ENCODE results near the gene GALP. TPM values are rescaled to one million over a fixed set of nuclear protein-coding genes. Genes with fewer than 3 reads are reported as not detected.
"Not testable (repeated sequence)": the region's sequence is repeated elsewhere in the genome, so short reads cannot be mapped to it uniquely, and the experiment has no call there.

Gene GALP
- total RNA-seq, 4 donors from 2014 or later = not detected

- 84 to 94% methylated on average over 12 to 19 of the region's 22 CpGs for WGBS, 2 donors
- H3K4me3 ChIP-seq = no peak overlapping the region
- no peak for DNase-seq
- H3K9me3 ChIP-seq = no peaks in the 10 kb centered on the region
- peaks cover 4 to 40% (median 5%) of the 10 kb centered on the region in 3 donors for H3K36me3 ChIP-seq
- TF ChIP-seq POLR2A (IDR thresholded peaks at IDR 0.05) (no peak), CTCF (IDR thresholded peaks at IDR 0.05) (no peak)
- H3K27ac ChIP-seq = no peak overlapping the region
- intact Hi-C loops (cut with DNase I) = no loop called here
- H3K4me1 ChIP-seq = peaks cover 0 to 18% (median under 1%) of the 10 kb centered on the region in 3 donors
- no peaks in the 10 kb centered on the region for H3K27me3 ChIP-seq
These were observed 28.5 kb upstream of the GALP start for GRCh38 chr19:56147307-56147706.

GRCh38 chr19:56148096-56148495, 27.7 kb upstream of the GALP start:
- TF ChIP-seq POLR2A (IDR thresholded peaks at IDR 0.05) (no peak), CTCF (IDR thresholded peaks at IDR 0.05) (no peak)
- no peaks in the 10 kb centered on the region for H3K27me3 ChIP-seq
- peaks cover 4 to 40% (median 5%) of the 10 kb centered on the region in 3 donors for H3K36me3 ChIP-seq
- no peaks in the 10 kb centered on the region for H3K9me3 ChIP-seq
- intact Hi-C loops (cut with DNase I) = no loop called here
- H3K27ac ChIP-seq = no peak overlapping the region
- H3K4me1 ChIP-seq = peaks cover 0 to 13% (median 0%) of the 10 kb centered on the region in 3 donors
- DNase-seq = no peak
- 95 to 96% methylated on average over 10 to 11 of the region's 15 CpGs for WGBS, 2 donors
- H3K4me3 ChIP-seq = no peak overlapping the region

DNA sequence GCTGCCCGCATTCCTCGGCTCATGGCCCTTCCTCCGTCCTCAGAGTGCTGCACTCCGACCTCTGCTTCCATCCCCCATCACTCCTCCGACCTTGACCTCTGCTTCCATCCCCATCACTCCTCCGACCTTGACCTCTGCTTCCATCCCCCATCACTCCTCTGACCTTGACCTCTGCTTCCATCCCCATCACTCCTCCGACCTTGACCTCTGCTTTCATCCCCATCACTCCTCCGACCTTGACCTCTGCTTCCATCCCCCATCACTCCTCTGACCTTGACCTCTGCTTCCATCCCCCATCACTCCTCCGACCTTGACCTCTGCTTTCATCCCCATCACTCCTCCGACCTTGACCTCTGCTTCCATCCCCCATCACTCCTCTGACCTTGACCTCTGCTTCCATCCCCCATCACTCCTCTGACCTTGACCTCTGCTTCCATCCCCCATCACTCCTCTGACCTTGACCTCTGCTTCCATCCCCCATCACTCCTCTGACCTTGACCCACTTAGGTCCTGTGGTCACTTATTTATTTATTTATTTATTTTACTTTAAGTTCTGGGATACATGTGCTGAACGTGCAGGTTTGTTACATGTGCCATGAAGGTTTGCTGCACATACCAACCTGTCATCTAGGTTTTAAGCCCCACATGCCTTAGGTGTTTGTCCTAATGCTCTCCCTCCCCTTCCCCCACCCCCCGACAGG, 26.7 kb upstream of the GALP start:
- intact Hi-C loops (cut with DNase I) = not testable (repeated sequence)

DNA sequence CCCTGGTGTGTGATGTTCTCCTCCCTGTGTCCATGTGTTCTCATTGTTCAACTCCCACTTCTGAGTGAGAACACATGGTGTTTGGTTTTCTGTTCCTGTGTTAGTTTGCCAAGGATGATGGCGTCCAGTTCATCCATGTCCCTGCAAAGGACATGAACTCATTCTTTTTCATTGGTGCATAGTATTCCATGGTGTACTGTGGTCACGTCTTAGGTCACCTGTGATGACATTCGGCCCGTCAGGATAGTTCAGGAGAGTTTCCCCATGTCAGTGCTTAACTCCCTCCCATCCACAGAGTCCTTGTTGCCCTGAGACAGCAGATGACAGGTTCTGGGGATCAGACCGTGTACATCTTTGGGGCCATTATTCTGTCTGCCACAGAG, 26.2 kb upstream of the GALP start:
- peaks cover 0 to 7% (median 0%) of the 10 kb centered on the region in 3 donors for H3K4me1 ChIP-seq
- H3K4me3 ChIP-seq = no peak overlapping the region
- no peak for TF ChIP-seq POLR2A (IDR thresholded peaks at IDR 0.05)
- TF ChIP-seq CTCF (IDR thresholded peaks at IDR 0.05) = no peak
- no peak overlapping the region for H3K27ac ChIP-seq
- no peak for DNase-seq
- no peaks in the 10 kb centered on the region for H3K27me3 ChIP-seq
- H3K9me3 ChIP-seq = no peaks in the 10 kb centered on the region
- peaks cover 4 to 52% (median 5%) of the 10 kb centered on the region in 3 donors for H3K36me3 ChIP-seq
- WGBS, 2 donors = 92 to 96% methylated on average over 4 of the region's 5 CpGs
- intact Hi-C loops (cut with DNase I) = loop anchor here (10.0 kb wide), 1 partner anchor 45 kb away; no protein-coding TSS in a partner anchor

More for the DNA sequence above, 26.7 kb upstream of the GALP start:
- peaks cover 4 to 47% (median 5%) of the 10 kb centered on the region in 3 donors for H3K36me3 ChIP-seq
- not testable (repeated sequence) for DNase-seq, H3K4me3 ChIP-seq, H3K27me3 ChIP-seq, H3K4me1 ChIP-seq, H3K27ac ChIP-seq, H3K9me3 ChIP-seq
- 91 to 94% methylated on average over 12 of the region's 12 CpGs for WGBS, 2 donors

GRCh38 chr19:56150358-56150757, 25.4 kb upstream of the GALP start:
- 89 to 92% methylated on average over 10 to 11 of the region's 11 CpGs for WGBS, 2 donors
- no peak for TF ChIP-seq POLR2A (IDR thresholded peaks at IDR 0.05)
- no peak for TF ChIP-seq CTCF (IDR thresholded peaks at IDR 0.05)
- H3K9me3 ChIP-seq = no peaks in the 10 kb centered on the region
- no peak overlapping the region for H3K27ac ChIP-seq
- H3K4me3 ChIP-seq = no peak overlapping the region
- H3K36me3 ChIP-seq = peaks cover 4 to 56% (median 5%) of the 10 kb centered on the region in 3 donors
- no peaks in the 10 kb centered on the region for H3K27me3 ChIP-seq
- H3K4me1 ChIP-seq = peaks cover 0 to 7% (median 0%) of the 10 kb centered on the region in 3 donors
- intact Hi-C loops (cut with DNase I) = loop anchor here (10.0 kb wide), 1 partner anchor 46 kb away; no protein-coding TSS in a partner anchor
- no peak for DNase-seq

Data from esophagus squamous epithelium (tissue), 5 donors.